GM12892 (cell line): Measurements from ENCODE around the gene TMEM208.

Source experiments
- POLR2A ChIP-seq: IDR thresholded peaks from 2 replicates; pipeline ENCODE4 v1.6.1; 2011; ENCODE audit warnings: low read depth, low read length, control low read depth
- POLR2AphosphoS5 ChIP-seq: IDR thresholded peaks from 2 replicates; pipeline ENCODE4 v1.6.1; 2011; ENCODE audit warnings: low read depth, low read length, control low read depth
- TAF1 ChIP-seq: IDR thresholded peaks from 2 replicates; pipeline ENCODE4 v1.6.1; 2011; ENCODE audit warnings: low read depth, mild to moderate bottlenecking, control low read depth, low read length, borderline replicate concordance

GRCh38 chr16:67191995-67192681 lies 34.8 kb upstream of the TMEM208 start, which contains the start of gene E2F4:
- TF ChIP-seq POLR2A (peak; percentile 84; the same call in 1 of the 2 replicates), POLR2AphosphoS5 (peak; percentile 54; the same call in 1 of the 2 replicates), TAF1 (0 out of 2 replicates have a peak, but pooled peaks have one; percentile 41)
